ENCODE data around the gene TMEM259.

The TMEM259 gene

GRCh38 chr19:995051-995827, 25.7 kb downstream of the TMEM259 start:
- H3K4me3 ChIP-seq (ENCODE audit: low read length), result no peak overlapping the region
- no peak for DNase-seq (ENCODE audit: low read depth)

GRCh38 chr19:994516-994915, 26.4 kb downstream of the TMEM259 start:
- DNase-seq (ENCODE audit: low read depth), result no peak
- no peak for TF ChIP-seq CTCF (conservative IDR thresholded peaks at IDR 0.05; ENCODE audit: low read depth, low read length)
- H3K4me3 ChIP-seq (ENCODE audit: low read length), result no peak overlapping the region

More at GRCh38 chr19:995051-995827, 25.7 kb downstream of the TMEM259 start:
- no peak for TF ChIP-seq CTCF (conservative IDR thresholded peaks at IDR 0.05; ENCODE audit: low read depth, low read length)

- no peak for DNase-seq (ENCODE audit: low read depth)
- no peak overlapping the region for H3K4me3 ChIP-seq (ENCODE audit: low read length)
- TF ChIP-seq CTCF (conservative IDR thresholded peaks at IDR 0.05; ENCODE audit: low read depth, low read length), result no peak
These were observed 27.0 kb downstream of the TMEM259 start for GRCh38 chr19:993831-994393.

- H3K4me3 ChIP-seq (ENCODE audit: low read length), result no peak overlapping the region
- TF ChIP-seq CTCF (conservative IDR thresholded peaks at IDR 0.05; ENCODE audit: low read depth, low read length), result no peak
- no peak for DNase-seq (ENCODE audit: low read depth)
These were observed 27.5 kb downstream of the TMEM259 start for GRCh38 chr19:993361-993830.

GRCh38 chr19:992670-993055, 28.3 kb downstream of the TMEM259 start:
- H3K4me3 ChIP-seq (ENCODE audit: low read length), result no peak overlapping the region

GRCh38 chr19:991932-992669, 28.8 kb downstream of the TMEM259 start:
- DNase-seq (ENCODE audit: low read depth), result no peak
- no peak for TF ChIP-seq CTCF (conservative IDR thresholded peaks at IDR 0.05; ENCODE audit: low read depth, low read length)

More at GRCh38 chr19:992670-993055, 28.3 kb downstream of the TMEM259 start:
- DNase-seq (ENCODE audit: low read depth), result no peak
- no peak for TF ChIP-seq CTCF (conservative IDR thresholded peaks at IDR 0.05; ENCODE audit: low read depth, low read length)

More at GRCh38 chr19:991932-992669, 28.8 kb downstream of the TMEM259 start:
- no peak overlapping the region for H3K4me3 ChIP-seq (ENCODE audit: low read length)
